ENCODE results near the gene TPST2. TPM values are rescaled to one million over a fixed set of nuclear protein-coding genes. Genes with fewer than 3 reads are reported as not detected.

Gene TPST2
- polyA plus RNA-seq, 1 donor from 2014 or later = 34.7 TPM

- peaks cover 2% of the 10 kb centered on the region for H3K36me3 Mint-ChIP-seq
- no peaks in the 10 kb centered on the region for H3K9me3 Mint-ChIP-seq
- H3K4me1 Mint-ChIP-seq = peaks cover 5 to 9% (median 8%) of the 10 kb centered on the region in 3 donors
- H3K27ac Mint-ChIP-seq = no peak overlapping the region
- peak overlapping the region in 1 of 4 donors; percentile 28 for H3K4me3 Mint-ChIP-seq
- H3K27me3 Mint-ChIP-seq = no peaks in the 10 kb centered on the region
These were observed 25.8 kb downstream of the TPST2 start for GRCh38 chr22:26564181-26564580.

DNA sequence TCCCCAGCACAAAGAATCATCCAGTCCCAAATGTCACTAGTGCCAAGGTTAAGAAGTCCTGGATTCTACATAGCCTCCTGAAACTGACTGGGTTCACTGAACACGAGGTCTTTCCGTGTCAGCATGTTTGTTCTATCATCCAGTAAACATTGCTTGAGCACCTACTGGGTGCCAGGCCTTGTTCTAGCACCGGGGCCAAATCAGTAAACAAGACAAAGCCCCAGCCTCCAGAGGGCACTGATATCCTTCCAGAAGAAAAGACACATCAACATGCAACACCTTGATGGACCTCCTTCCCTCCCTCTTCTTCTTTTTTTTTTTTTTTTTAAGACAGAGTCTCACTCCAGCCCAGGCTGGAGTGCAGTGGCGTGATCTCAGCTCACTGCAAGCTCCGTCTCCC, 26.9 kb downstream of the TPST2 start:
- Mint-ChIP-seq H3K27me3 (no peaks in the 10 kb centered on the region), H3K4me3 (no peak overlapping the region), H3K9me3 (no peaks in the 10 kb centered on the region), H3K4me1 (peaks cover 5 to 7% (median 6%) of the 10 kb centered on the region in 3 donors), H3K27ac (peak overlapping the region in 1 of 3 donors; percentile 86), H3K36me3 (peaks cover 2% of the 10 kb centered on the region)

DNA sequence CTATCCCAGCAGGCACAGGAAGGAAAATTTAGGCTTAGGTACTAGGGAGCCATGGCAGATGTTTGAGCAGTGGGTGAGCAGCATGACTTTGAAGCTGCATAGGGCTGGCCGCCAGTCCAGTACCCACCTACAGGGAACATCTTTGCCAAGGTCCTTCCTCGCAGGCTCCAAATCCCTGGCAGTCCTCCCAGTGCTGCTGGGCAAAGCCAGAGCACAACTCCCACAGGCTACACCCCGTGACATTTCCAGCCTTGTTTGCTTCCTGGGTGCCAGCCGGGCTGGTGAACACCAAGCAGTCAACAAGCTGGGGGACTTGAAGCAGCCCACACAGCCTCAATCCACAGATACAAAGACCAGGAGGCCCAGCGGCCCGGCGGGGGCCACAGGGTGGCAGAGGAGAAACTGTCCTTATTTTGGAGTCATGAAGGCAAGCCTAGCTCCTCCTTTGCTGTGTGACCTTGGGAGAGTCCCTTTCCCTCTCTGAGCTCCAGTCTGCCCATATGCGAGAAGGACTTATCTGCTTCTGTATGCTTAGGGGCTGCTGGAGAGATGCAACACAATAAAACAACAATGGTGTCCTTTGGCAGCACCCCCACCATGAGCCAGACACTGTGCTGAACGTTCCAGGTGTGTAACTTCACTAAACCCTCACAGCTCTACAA, 28.0 kb downstream of the TPST2 start:
- Mint-ChIP-seq H3K4me1 (peaks cover 5 to 7% (median 6%) of the 10 kb centered on the region in 3 donors), H3K4me3 (no peak overlapping the region), H3K27me3 (no peaks in the 10 kb centered on the region), H3K9me3 (no peaks in the 10 kb centered on the region), H3K27ac (peak overlapping the region in 1 of 3 donors; percentile 86), H3K36me3 (no peaks in the 10 kb centered on the region)

DNA sequence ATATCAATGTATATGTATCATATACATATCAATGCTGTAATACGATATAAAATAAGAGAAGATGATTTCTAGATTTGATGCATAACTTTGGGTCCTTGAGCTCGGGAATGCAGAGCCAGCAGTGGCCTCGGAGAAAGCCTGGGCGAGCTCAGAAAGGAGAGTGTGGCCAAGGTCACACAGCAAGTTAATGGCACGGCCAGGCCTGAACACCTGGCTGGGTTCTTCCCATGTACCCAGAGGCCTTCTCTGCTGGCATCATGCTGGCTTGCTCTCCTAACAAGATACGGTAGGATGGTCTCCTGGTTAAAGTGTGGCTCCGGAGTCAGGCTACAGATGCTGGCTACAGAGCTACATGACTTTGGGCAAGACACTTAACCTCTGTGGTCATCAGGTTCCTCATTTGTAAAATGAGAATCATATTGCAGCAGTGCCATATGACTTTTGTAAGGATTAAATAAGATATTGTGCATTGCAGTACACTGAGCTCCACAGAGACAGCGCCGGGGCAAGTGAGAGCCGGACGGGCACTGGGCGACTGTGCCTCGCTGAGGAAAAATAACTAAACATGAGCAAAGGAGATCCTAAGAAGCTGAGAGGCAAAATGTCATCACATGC, 29.9 kb downstream of the TPST2 start:
- peaks cover 3 to 5% (median 5%) of the 10 kb centered on the region in 3 donors for H3K4me1 Mint-ChIP-seq
- peak overlapping the region in 1 of 3 donors; percentile 28 for H3K27ac Mint-ChIP-seq
- no peaks in the 10 kb centered on the region for H3K27me3 Mint-ChIP-seq
- H3K9me3 Mint-ChIP-seq = no peaks in the 10 kb centered on the region
- H3K4me3 Mint-ChIP-seq = no peak overlapping the region
- H3K36me3 Mint-ChIP-seq = no peaks in the 10 kb centered on the region

GRCh38 chr22:26558248-26558895, 31.6 kb downstream of the TPST2 start:
- Mint-ChIP-seq H3K4me1 (peaks cover 3 to 8% (median 5%) of the 10 kb centered on the region in 3 donors), H3K9me3 (no peaks in the 10 kb centered on the region), H3K27ac (no peak overlapping the region)

DNA sequence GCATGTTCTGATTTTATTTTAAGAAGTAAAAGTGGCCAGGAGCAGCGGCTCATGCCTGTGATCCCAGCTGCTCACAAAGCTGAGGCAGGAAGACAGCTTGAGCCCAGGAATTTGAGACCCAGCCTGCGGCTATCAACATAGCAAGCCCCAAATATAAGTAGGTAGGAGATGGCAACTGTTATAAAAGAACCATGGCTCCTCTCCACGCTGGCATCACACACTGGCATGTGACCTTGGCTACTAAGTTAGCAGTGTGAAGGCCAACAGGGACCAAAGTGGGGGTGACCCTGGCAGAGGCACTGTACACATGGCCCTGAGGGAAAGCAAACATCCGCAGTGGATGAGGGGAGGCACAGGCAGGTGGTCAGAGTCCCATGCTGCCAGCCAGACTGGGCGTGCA, 33.0 kb downstream of the TPST2 start:
- Mint-ChIP-seq H3K27ac (no peak overlapping the region), H3K36me3 (no peaks in the 10 kb centered on the region), H3K4me1 (peaks cover 2 to 12% (median 3%) of the 10 kb centered on the region in 3 donors), H3K9me3 (no peaks in the 10 kb centered on the region), H3K4me3 (no peak overlapping the region), H3K27me3 (no peaks in the 10 kb centered on the region)

More at GRCh38 chr22:26558248-26558895, 31.6 kb downstream of the TPST2 start:
- Mint-ChIP-seq H3K27me3 (no peaks in the 10 kb centered on the region), H3K4me3 (no peak overlapping the region), H3K36me3 (no peaks in the 10 kb centered on the region)

DNA sequence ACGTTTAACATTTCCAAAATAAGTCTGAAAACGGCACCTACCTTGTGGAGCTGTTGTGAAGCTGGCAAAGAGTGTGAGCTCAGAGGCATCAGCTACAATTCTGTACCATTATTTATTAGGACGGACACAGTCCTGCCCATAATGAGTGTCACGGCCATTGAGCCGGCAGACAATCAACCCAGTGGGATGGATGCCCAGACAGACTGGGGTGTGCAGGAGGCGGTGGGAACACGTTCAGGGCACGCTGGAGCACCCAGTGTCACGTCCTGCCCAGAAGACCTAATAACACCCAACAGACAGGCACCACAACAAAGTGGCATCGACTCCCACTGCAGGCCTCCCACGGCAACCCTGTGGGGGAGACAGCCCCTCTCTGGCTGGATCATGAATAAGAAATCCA, 34.5 kb downstream of the TPST2 start:
- Mint-ChIP-seq H3K27ac (peak overlapping the region in 1 of 3 donors; percentile 46), H3K4me1 (peaks cover 2 to 12% (median 3%) of the 10 kb centered on the region in 3 donors), H3K36me3 (no peaks in the 10 kb centered on the region), H3K9me3 (no peaks in the 10 kb centered on the region), H3K27me3 (no peaks in the 10 kb centered on the region), H3K4me3 (no peak overlapping the region)

- no peaks in the 10 kb centered on the region for H3K9me3 Mint-ChIP-seq
- H3K4me3 Mint-ChIP-seq = no peak overlapping the region
- H3K4me1 Mint-ChIP-seq = peaks cover 2 to 7% (median 3%) of the 10 kb centered on the region in 3 donors
- no peaks in the 10 kb centered on the region for H3K27me3 Mint-ChIP-seq
- no peaks in the 10 kb centered on the region for H3K36me3 Mint-ChIP-seq
- peak overlapping the region in 1 of 3 donors; percentile 46 for H3K27ac Mint-ChIP-seq
These were observed 35.0 kb downstream of the TPST2 start for GRCh38 chr22:26554956-26555355.

GRCh38 chr22:26553056-26553752, 36.7 kb downstream of the TPST2 start:
- Mint-ChIP-seq H3K36me3 (no peaks in the 10 kb centered on the region), H3K9me3 (no peaks in the 10 kb centered on the region), H3K27me3 (no peaks in the 10 kb centered on the region), H3K4me3 (no peak overlapping the region), H3K27ac (no peak overlapping the region), H3K4me1 (peaks cover under 1 to 7% (median 3%) of the 10 kb centered on the region in 3 donors)

DNA sequence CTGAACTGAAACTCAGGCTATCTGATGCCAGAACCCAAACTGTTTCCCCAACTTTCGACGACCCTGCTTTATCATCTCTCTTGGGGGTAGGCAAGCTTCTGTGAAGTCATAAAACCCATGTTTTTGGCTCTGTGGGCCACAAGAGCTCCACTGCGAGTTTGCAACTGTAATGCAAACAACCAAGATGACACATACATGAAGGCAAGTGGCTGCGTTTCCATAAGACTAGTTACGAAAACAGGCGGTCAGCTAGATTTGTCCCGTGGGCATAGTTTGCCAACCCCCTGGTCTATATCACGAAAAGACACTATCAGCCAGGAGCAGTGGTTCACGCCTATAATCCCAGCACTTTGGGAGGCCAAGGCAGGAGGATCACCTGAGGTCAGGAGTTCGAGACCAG, 37.5 kb downstream of the TPST2 start:
- Mint-ChIP-seq H3K27ac (no peak overlapping the region), H3K27me3 (no peaks in the 10 kb centered on the region), H3K9me3 (no peaks in the 10 kb centered on the region), H3K4me3 (no peak overlapping the region), H3K4me1 (peaks cover 0 to 7% (median 3%) of the 10 kb centered on the region in 3 donors), H3K36me3 (peaks cover 5% of the 10 kb centered on the region)

- peaks cover 5% of the 10 kb centered on the region for H3K36me3 Mint-ChIP-seq
- no peaks in the 10 kb centered on the region for H3K9me3 Mint-ChIP-seq
- H3K4me1 Mint-ChIP-seq = peaks cover 0 to 7% (median 5%) of the 10 kb centered on the region in 3 donors
- no peaks in the 10 kb centered on the region for H3K27me3 Mint-ChIP-seq
- no peak overlapping the region for H3K27ac Mint-ChIP-seq
- no peak overlapping the region for H3K4me3 Mint-ChIP-seq
These were observed 38.4 kb downstream of the TPST2 start for GRCh38 chr22:26551568-26551967.

- Mint-ChIP-seq H3K9me3 (no peaks in the 10 kb centered on the region), H3K27ac (peak overlapping the region in 1 of 3 donors; percentile 78), H3K4me1 (peaks cover 0 to 8% (median 7%) of the 10 kb centered on the region in 3 donors), H3K27me3 (no peaks in the 10 kb centered on the region), H3K36me3 (peaks cover 5% of the 10 kb centered on the region), H3K4me3 (no peak overlapping the region)
These were observed 39.4 kb downstream of the TPST2 start for GRCh38 chr22:26550498-26551033.

DNA sequence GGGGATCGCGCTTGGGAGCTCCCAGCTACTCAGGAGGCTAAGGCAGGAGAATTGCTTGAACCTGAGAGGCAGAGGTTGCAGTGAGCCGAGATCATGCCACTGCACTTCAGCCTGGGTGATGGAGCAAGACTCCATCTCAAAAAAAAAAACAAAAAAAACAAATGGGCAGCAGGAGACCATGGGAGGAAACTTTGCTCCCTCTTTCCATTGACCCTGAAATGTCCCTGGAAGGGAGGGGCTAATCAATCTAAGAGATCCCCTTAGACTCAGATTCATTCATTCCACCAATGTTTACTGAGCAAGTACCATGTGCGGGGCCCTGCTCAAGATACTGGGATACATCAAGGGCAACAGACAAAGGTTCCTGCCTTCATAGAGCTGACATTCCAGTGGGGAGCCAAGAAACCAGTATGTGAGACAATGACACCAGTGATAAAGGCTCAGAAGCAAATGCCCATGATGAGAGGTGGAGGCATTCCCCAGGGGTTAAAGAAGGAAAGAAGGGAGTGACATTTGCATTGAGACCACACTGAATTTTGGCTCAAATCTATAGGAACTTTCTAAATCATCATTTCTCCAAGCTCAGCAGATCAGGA, 39.9 kb downstream of the TPST2 start:
- Mint-ChIP-seq H3K4me3 (no peak overlapping the region), H3K4me1 (peaks cover 0 to 10% (median 8%) of the 10 kb centered on the region in 3 donors), H3K36me3 (peaks cover 5% of the 10 kb centered on the region), H3K27me3 (no peaks in the 10 kb centered on the region), H3K9me3 (no peaks in the 10 kb centered on the region), H3K27ac (no peak overlapping the region)

- peaks cover 0 to 11% (median 8%) of the 10 kb centered on the region in 3 donors for H3K4me1 Mint-ChIP-seq
- no peaks in the 10 kb centered on the region for H3K27me3 Mint-ChIP-seq
- peaks cover 5% of the 10 kb centered on the region for H3K36me3 Mint-ChIP-seq
- H3K27ac Mint-ChIP-seq = peak overlapping the region in 1 of 3 donors; percentile 47
- no peak overlapping the region for H3K4me3 Mint-ChIP-seq
- H3K9me3 Mint-ChIP-seq = no peaks in the 10 kb centered on the region
These were observed 40.9 kb downstream of the TPST2 start for GRCh38 chr22:26548984-26549383.

Measured in IgD-negative memory B cell (primary cell).